ENCODE results near the gene DNLZ. TPM values are rescaled to one million over a fixed set of nuclear protein-coding genes. Genes with fewer than 3 reads are reported as not detected.

The DNLZ gene
- total RNA-seq, 1 donor: 6.1 TPM

DNA sequence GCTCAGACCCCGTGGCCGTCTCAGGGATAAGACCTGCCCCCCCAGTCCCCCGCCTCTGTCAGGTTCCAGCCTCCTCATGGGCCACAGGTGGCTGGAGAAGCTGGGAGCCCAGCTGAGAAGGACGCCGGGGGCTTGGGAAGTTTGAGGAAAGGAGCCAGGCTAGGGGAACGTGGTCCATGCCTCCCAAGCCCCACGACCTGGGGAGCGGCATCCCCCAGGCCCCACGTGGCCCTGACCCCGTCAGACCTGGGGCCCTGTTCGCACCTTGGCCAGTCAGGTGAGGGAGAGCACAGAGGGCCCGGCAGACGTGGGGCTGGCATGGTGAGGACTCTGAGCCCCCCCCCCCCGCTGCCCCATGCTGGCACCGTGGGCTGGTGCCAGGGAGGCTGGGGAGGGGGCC is 32.5 kb downstream of the DNLZ start:
- no peak overlapping the region for H3K4me3 ChIP-seq (ENCODE audit: low read depth, low read length)
- TF ChIP-seq, protein P1, sequence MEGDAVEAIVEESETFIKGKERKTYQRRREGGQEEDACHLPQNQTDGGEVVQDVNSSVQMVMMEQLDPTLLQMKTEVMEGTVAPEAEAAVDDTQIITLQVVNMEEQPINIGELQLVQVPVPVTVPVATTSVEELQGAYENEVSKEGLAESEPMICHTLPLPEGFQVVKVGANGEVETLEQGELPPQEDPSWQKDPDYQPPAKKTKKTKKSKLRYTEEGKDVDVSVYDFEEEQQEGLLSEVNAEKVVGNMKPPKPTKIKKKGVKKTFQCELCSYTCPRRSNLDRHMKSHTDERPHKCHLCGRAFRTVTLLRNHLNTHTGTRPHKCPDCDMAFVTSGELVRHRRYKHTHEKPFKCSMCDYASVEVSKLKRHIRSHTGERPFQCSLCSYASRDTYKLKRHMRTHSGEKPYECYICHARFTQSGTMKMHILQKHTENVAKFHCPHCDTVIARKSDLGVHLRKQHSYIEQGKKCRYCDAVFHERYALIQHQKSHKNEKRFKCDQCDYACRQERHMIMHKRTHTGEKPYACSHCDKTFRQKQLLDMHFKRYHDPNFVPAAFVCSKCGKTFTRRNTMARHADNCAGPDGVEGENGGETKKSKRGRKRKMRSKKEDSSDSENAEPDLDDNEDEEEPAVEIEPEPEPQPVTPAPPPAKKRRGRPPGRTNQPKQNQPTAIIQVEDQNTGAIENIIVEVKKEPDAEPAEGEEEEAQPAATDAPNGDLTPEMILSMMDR (IDR thresholded peaks at IDR 0.05; ENCODE audit: insufficient read depth, low read length): no peak
- no peak for DNase-seq (ENCODE audit: low read depth)

DNA sequence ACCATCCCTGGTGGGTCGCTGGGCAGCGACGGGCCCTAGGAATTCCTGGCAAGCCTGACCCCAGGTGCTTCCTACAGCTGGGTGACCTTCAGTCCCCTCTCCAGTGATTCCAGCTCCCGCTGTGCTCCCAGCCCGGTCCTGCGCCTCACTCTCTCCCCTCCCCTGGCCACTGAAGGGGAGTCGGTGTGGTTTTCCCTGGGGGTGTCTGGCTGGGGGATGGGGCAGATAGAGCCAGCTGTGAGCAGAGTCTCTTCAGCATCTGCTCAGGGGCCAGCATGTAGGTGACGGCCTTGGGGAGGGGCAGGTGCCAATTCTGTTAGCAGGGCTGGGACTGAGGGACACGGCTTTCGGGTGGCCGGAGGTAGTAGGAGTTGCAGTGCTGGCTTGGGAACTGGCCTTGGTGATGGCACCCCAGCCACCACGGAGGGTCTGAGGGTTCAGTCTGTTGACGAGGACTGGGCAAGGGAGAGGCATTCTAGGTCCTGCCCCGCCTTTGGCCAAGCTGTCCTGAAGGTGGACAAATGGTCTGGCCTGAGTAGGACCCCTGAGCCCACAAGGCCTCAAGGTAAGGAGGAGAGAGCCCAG is 33.0 kb downstream of the DNLZ start:
- DNase-seq (ENCODE audit: low read depth): no peak
- no peak overlapping the region for H3K4me3 ChIP-seq (ENCODE audit: low read depth, low read length)
- TF ChIP-seq, protein P1 (IDR thresholded peaks at IDR 0.05; ENCODE audit: insufficient read depth, low read length): no peak

- TF ChIP-seq, protein P1 (IDR thresholded peaks at IDR 0.05; ENCODE audit: insufficient read depth, low read length): no peak
- peak overlapping the region; percentile 86 for H3K4me3 ChIP-seq (ENCODE audit: low read depth, low read length)
- no peak for DNase-seq (ENCODE audit: low read depth)
Measured at GRCh38 chr9:136329636-136330405, 33.7 kb downstream of the DNLZ start.

DNA sequence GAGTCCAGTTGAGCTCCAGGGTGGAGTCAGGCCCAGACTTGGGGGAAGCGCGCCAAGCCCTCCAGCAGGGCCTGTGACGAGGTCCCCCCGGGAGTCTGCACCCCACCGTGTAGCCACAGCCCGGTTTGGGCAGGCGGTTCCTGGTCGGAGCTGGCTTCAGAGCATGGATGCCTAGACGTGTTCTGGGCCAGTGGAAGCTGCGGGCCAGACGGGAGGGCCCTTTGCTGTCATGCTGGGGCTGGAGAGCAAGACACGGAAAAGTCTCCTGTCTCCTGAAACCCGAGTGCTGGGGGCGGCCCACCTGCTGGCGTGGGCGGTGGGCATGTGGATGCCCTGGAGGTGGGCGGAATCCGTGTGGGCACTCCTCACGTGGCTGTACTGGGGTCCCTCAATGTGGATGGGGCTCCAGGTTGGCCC is 34.3 kb downstream of the DNLZ start:
- TF ChIP-seq, protein P1 (IDR thresholded peaks at IDR 0.05; ENCODE audit: insufficient read depth, low read length): no peak
- peak; percentile 28 for DNase-seq (ENCODE audit: low read depth)

GRCh38 chr9:136328622-136329041 is 34.9 kb downstream of the DNLZ start:
- TF ChIP-seq, protein P1 (IDR thresholded peaks at IDR 0.05; ENCODE audit: insufficient read depth, low read length): no peak
- H3K4me3 ChIP-seq (ENCODE audit: low read depth, low read length): peak overlapping the region; percentile 86
- peak; percentile 54 for DNase-seq (ENCODE audit: low read depth)

More for the DNA sequence above, 34.3 kb downstream of the DNLZ start:
- peak overlapping the region; percentile 86 for H3K4me3 ChIP-seq (ENCODE audit: low read depth, low read length)

DNA sequence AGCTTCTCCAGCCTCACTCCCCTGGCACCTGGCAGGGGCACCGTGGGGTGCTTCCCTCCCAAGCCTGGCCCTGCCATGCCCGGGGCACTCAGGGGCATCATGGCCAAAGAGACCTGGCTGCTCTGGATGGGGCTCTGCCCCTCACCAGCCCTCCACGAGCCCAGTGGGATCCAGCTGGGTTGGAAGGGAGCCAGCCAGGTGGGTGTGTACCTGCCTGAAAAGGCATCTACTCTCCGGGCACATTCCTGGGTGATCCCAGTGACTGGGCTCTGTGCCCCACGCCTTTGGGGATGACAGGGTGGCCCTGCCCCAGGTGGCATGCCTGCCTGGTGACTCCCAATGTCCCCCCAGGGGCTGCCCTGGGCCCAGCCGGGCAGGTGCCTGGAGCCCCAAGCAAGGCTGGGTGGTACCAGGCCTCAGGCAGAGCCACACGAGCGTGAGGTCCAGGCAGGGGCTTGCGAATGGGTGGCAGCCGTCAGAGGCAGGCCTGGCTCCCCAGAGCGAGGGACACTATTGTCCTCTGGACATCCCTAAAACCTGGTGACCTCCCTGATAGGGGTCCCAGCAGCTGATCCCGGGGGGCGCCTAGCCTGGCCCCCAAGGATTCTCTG is 35.4 kb downstream of the DNLZ start:
- H3K4me3 ChIP-seq (ENCODE audit: low read depth, low read length): peak overlapping the region; percentile 86
- no peak for DNase-seq (ENCODE audit: low read depth)
- TF ChIP-seq, protein P1 (IDR thresholded peaks at IDR 0.05; ENCODE audit: insufficient read depth, low read length): no peak

Measured in fibroblast of the aortic adventitia (primary cell).